Transverse colon (tissue), 4 donors: Measurements from ENCODE around the gene IFNA6. TPM values are rescaled to one million over a fixed set of nuclear protein-coding genes. Genes with fewer than 3 reads are reported as not detected.

Source experiments
- DNase-seq: peaks from one replicate; pipeline ENCODE4 v3.0.0-alpha.2; 2019
- H3K27ac ChIP-seq, 4 donors: fragments of 200-600 bp; sonication (generic); 2 replicates each; pipeline ENCODE4 v1.5.1; 2016 to 2018; ENCODE audit warnings: inconsistent platforms in 4 of 4
- H3K27me3 ChIP-seq: fragments of 200-600 bp; sonication (generic); 2 replicates; pipeline ENCODE4 v1.5.1; 2017; ENCODE audit warnings: inconsistent platforms
- H3K36me3 ChIP-seq, 4 donors: fragments of 200-600 bp; sonication (generic); 2 replicates each; pipeline ENCODE4 v1.5.1; 2017 to 2019; ENCODE audit warnings: inconsistent platforms in 4 of 4
- H3K4me1 ChIP-seq, 4 donors: fragments of 200-600 bp; sonication (generic); 2 replicates each; pipeline ENCODE4 v1.5.1; 2017 to 2020; ENCODE audit warnings: inconsistent platforms in 4 of 4
- H3K4me3 ChIP-seq, 4 donors: fragments of 200-600 bp; sonication (generic); 1 replicate in 1 of 4; 2 replicates in 3 of 4; pipeline versions ENCODE4 v1.5.1 to v1.6.1; 2017 to 2019; ENCODE audit warnings: inconsistent platforms in 4 of 4
- H3K9me3 ChIP-seq, 2 donors: fragments of 200-600 bp; sonication (generic); 2 replicates each; pipeline ENCODE4 v1.5.1; 2017 to 2019; ENCODE audit warnings: inconsistent platforms in 2 of 2
- EP300 ChIP-seq: sonication (generic); formaldehyde crosslinking; IDR thresholded peaks from one replicate; pipeline ENCODE4 v1.6.1; 2017; ENCODE audit warnings: antibody characterized with exemption, low read depth
- POLR2A ChIP-seq: fragments of 450-650 bp; IDR thresholded peaks from one replicate; pipeline ENCODE4 v1.6.1; 2016; ENCODE audit warnings: antibody characterized with exemption, mild to moderate bottlenecking, moderate library complexity
- POLR2AphosphoS5 ChIP-seq, 3 donors: sonication (generic); formaldehyde crosslinking; IDR thresholded peaks; one replicate each; pipeline ENCODE4 v1.6.1; 2016; ENCODE audit warnings: antibody characterized with exemption in 3 of 3
- WGBS, 2 donors: methylation state at CpG; one replicate each; pipeline ENCODE4 v1.1.5; 2018; ENCODE audit warnings: low coverage in 1 of 2; 5-methylcytosine and 5-hydroxymethylcytosine counted together
- in situ Hi-C, 4 donors: fragments of 200-750 bp; cut with MboI; loops; one replicate each; pipeline versions ENCODE4 v1.15.0 to v1.15.1; 2017; ENCODE audit warnings: low sequenced_read_pairs in 3 of 4, low pct_ligation_motif_present in 1 of 4, low pct_unique_long_range_greater_than_20kb in 1 of 4
- intact Hi-C: fragments of 100-400 bp; cut with DNase I; formaldehyde crosslinking; loops from one replicate; pipeline ENCODE4 v1.15.1; 2023; ENCODE audit warnings: low total_unique reads
- total RNA-seq, 4 donors: library from RNA; depleted of rRNA; stranded (reverse); fragments of >200 nt; gene quantifications; one replicate each; pipeline ENCODE4 v1.1.0, GENCODE V29; 2016
- TF ChIP-seq, protein P1 (sequence below), 5 experiments: fragments of 200-600 bp in 3 of 5; fragments of 450-650 bp in 2 of 5; sonication (generic) in 3 of 5; IDR thresholded peaks; 1 replicate in 2 of 5; 2 replicates in 3 of 5; pipeline ENCODE4 v1.5.1; 2016 to 2017; ENCODE audit warnings: antibody characterized with exemption in 5 of 5, inconsistent platforms in 3 of 5, mild to moderate bottlenecking in 2 of 5, moderate library complexity in 1 of 5

The IFNA6 gene
- total RNA-seq, 4 donors from 2014 or later: not detected

DNA sequence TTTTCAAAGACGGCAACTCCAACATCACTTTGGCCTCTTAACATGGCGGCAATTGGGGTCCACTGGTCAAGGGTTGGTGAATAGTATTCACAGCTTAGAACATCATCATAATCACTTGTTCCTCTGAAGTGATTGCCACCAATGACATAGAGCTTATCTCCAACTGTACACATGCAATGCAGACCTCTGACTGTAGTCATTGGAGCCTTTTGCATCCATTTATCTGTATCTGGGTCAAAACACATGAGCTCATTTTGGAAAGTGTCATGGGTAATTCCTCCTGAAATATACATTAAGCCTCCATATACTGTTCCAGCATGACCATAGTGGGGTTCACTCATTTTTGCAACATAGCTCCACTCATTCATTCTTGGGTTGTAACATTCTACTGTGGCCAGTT lies 17.5 kb downstream of the IFNA6 start:
- no peak for DNase-seq
- Histone ChIP-seq H3K4me3 (peak overlapping the region in 1 of 4 donors; percentile 67), H3K9me3 (no peaks in the 10 kb centered on the region), H3K27ac (no peak overlapping the region), H3K27me3 (no peaks in the 10 kb centered on the region), H3K4me1 (peaks cover 6 to 68% (median 38%) of the 10 kb centered on the region in 4 donors), H3K36me3 (no peaks in the 10 kb centered on the region)
- in situ Hi-C loops: no loop called here
- WGBS, 2 donors: 97% methylated on average over 2 of the region's 2 CpGs; no CpG with 5 or more reads in 1 of the 2 donors
- TF ChIP-seq POLR2AphosphoS5 (IDR thresholded peaks at IDR 0.05): no peak
- intact Hi-C loops: no loop called here

DNA sequence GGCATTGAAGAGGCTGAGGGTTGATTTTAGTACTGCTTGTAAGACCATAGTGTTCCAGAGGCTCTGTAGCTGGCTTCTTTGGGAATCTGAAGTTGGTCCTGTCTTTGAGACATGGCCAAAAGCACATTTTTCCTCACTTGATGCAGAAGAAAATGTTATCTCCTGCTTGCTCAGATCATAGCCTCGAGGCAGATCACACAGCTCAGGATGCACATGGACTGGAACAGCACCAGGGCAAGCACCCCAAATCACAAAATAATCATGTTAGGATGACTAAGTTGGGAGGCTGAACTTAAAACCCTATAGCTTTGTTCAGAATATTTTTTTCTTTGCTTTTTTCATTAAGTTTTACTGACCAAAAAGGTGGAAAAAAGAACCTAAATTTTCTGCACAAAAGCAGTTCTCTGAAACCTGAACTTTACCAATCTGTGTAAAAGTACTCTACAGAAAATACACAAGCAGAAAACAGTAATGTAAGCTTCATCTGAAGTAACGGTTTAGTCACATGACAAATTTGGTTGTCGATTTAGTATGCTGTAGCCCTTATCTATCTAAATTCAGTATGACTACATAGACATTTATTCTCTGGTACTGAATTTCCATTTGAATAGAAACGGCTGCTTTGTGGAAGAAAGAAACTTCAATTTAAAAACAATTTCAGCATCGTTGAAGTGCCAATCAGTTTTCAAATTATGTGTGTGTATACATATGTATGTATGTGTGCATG lies 18.8 kb downstream of the IFNA6 start:
- Histone ChIP-seq H3K4me3 (no peak overlapping the region), H3K9me3 (no peaks in the 10 kb centered on the region), H3K36me3 (no peaks in the 10 kb centered on the region), H3K4me1 (peaks cover 6 to 82% (median 38%) of the 10 kb centered on the region in 4 donors), H3K27ac (no peak overlapping the region), H3K27me3 (no peaks in the 10 kb centered on the region)
- TF ChIP-seq, protein P1, sequence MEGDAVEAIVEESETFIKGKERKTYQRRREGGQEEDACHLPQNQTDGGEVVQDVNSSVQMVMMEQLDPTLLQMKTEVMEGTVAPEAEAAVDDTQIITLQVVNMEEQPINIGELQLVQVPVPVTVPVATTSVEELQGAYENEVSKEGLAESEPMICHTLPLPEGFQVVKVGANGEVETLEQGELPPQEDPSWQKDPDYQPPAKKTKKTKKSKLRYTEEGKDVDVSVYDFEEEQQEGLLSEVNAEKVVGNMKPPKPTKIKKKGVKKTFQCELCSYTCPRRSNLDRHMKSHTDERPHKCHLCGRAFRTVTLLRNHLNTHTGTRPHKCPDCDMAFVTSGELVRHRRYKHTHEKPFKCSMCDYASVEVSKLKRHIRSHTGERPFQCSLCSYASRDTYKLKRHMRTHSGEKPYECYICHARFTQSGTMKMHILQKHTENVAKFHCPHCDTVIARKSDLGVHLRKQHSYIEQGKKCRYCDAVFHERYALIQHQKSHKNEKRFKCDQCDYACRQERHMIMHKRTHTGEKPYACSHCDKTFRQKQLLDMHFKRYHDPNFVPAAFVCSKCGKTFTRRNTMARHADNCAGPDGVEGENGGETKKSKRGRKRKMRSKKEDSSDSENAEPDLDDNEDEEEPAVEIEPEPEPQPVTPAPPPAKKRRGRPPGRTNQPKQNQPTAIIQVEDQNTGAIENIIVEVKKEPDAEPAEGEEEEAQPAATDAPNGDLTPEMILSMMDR (IDR thresholded peaks at IDR 0.05): no peak
- no peak for TF ChIP-seq POLR2A
- intact Hi-C loops: no loop called here
- no peak for DNase-seq
- WGBS, 2 donors: 53 to 64% methylated on average over 5 of the region's 5 CpGs
- in situ Hi-C loops: no loop called here

DNA sequence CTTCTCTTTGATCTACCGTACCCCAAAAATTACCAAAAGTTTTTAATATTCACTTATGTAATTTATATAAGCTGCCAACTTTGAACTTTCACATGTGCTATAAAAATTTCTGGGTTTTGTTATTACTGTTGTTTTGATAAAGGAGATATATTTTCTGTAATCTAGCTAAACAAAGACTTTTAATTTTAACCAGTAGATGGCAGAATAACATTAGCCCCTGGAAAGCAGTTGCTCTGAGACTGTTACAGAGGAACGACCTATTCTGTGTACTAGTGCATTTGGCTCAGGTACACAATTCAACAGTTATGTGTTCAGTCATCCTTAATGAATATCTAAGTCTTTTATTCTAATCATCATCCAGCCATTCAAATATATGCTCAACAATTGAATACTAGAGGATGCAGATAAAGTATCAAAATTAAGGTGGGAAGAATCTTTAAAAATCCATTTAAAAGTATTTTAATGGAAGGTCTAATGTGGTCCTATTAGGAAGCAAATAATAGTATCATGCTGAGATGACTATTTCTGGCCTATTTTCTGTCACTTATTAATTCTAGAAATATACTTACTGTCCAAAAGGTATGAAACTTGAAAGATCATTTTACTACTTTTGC lies 24.1 kb downstream of the IFNA6 start:
- intact Hi-C loops: loop anchor here (5.0 kb wide), 1 partner anchor 71 kb away; no protein-coding TSS in a partner anchor
- Histone ChIP-seq H3K4me1 (peaks cover 0 to 47% (median 13%) of the 10 kb centered on the region in 4 donors), H3K27ac (no peak overlapping the region), H3K9me3 (no peaks in the 10 kb centered on the region), H3K4me3 (no peak overlapping the region), H3K36me3 (peaks cover 0 to 7% (median 0%) of the 10 kb centered on the region in 4 donors), H3K27me3 (no peaks in the 10 kb centered on the region)
- 31 to 36% methylated on average over 2 of the region's 2 CpGs for WGBS, 2 donors
- in situ Hi-C loops: loop anchor here in 2 of 4 donors (10.0 kb wide), 3 partner anchors 68 to 468 kb away; partner anchors contain the start of gene IFNA1 (in 1 of the 2)
- no peak for DNase-seq
- TF ChIP-seq POLR2AphosphoS5 (IDR thresholded peaks at IDR 0.05) (no peak), POLR2A (no peak), EP300 (no peak)
- TF ChIP-seq, protein P1 (IDR thresholded peaks at IDR 0.05): peak; percentile 54 to 65 (median 62)

DNA sequence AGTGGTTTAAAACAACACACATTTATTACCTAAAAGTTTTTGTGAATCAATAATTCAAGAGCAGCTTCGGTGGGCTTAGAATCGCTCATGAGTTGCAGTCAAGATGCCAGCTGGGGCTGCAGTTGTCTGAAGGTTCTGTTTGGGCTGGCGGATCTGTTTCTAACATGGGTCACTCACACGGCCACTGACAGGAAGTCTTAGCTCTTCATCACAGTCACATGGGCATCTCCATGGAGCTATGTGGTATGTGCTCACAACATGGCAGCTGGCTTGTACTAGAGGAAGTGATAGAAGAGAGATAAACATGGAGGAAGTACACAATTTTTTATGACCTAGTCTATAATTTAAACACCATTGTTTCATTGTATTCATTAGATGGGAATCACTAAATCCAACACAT lies 26.6 kb downstream of the IFNA6 start:
- Histone ChIP-seq H3K4me3 (no peak overlapping the region), H3K9me3 (no peaks in the 10 kb centered on the region), H3K27ac (no peak overlapping the region), H3K36me3 (peaks cover 0 to 8% (median 0%) of the 10 kb centered on the region in 4 donors), H3K4me1 (peaks cover 0 to 23% (median 4%) of the 10 kb centered on the region in 4 donors), H3K27me3 (no peaks in the 10 kb centered on the region)
- DNase-seq: no peak
- TF ChIP-seq, protein P1 (IDR thresholded peaks at IDR 0.05): no peak
- TF ChIP-seq EP300 (no peak), POLR2AphosphoS5 (IDR thresholded peaks at IDR 0.05) (no peak), POLR2A (no peak)
- in situ Hi-C loops (loop anchor here (10.0 to 25.0 kb wide), 5 partner anchors 71 to 471 kb away; partner anchors contain the start of gene IFNA1 (in 2 of the 4)), intact Hi-C loops (loop anchor here (5.0 kb wide), 1 partner anchor 133 kb away; no protein-coding TSS in a partner anchor)
- 76 to 86% methylated on average over 4 of the region's 4 CpGs for WGBS, 2 donors
